Suprapubic skin (tissue), 4 donors: ENCODE data around the gene ADISSP. TPM values are rescaled to one million over a fixed set of nuclear protein-coding genes. Genes with fewer than 3 reads are reported as not detected.

Experiments
- DNase-seq, 2 donors: peaks; one replicate each; pipeline ENCODE4 v3.0.0-alpha.2; 2019; ENCODE audit warnings: low spot score in 2 of 2
- H3K27ac ChIP-seq: fragments of 200-600 bp; sonication (generic); one replicate; pipeline ENCODE4 v1.5.1; 2019
- H3K27me3 ChIP-seq: fragments of 200-600 bp; sonication (generic); one replicate; pipeline ENCODE4 v1.5.1; 2019
- H3K36me3 ChIP-seq: fragments of 200-600 bp; sonication (generic); one replicate; pipeline ENCODE4 v1.5.1; 2019
- H3K4me1 ChIP-seq: fragments of 200-600 bp; sonication (generic); one replicate; pipeline ENCODE4 v1.5.1; 2019
- H3K4me3 ChIP-seq: fragments of 200-600 bp; sonication (generic); one replicate; pipeline ENCODE4 v1.5.1; 2019; ENCODE audit warnings: mild to moderate bottlenecking
- H3K9me3 ChIP-seq: fragments of 200-600 bp; sonication (generic); one replicate; pipeline ENCODE4 v1.5.1; 2019
- EP300 ChIP-seq: sonication (generic); formaldehyde crosslinking; IDR thresholded peaks from one replicate; pipeline ENCODE4 v1.6.1; 2017; ENCODE audit warnings: antibody characterized with exemption
- POLR2A ChIP-seq, 2 donors: fragments of 450-650 bp; IDR thresholded peaks; one replicate each; pipeline ENCODE4 v1.6.1; 2017; ENCODE audit warnings: antibody characterized with exemption in 2 of 2, mild to moderate bottlenecking in 2 of 2, moderate library complexity in 2 of 2
- POLR2AphosphoS5 ChIP-seq, 3 donors: sonication (generic); formaldehyde crosslinking; IDR thresholded peaks; one replicate each; pipeline ENCODE4 v1.6.1; 2017; ENCODE audit warnings: antibody characterized with exemption in 3 of 3
- WGBS: methylation state at CpG from one replicate; pipeline ENCODE4 v1.1.5; 2018; 5-methylcytosine and 5-hydroxymethylcytosine counted together
- total RNA-seq, 4 donors: library from RNA; depleted of rRNA; stranded (reverse); fragments of >200 nt; gene quantifications; one replicate each; pipeline ENCODE4 v1.1.0, GENCODE V29; 2016
- TF ChIP-seq, protein P1 (sequence below), 2 donors: fragments of 200-600 bp in 1 of 2; fragments of 450-650 bp in 1 of 2; sonication (generic) in 1 of 2; IDR thresholded peaks; one replicate each; pipeline ENCODE4 v1.5.1; 2016 to 2019; ENCODE audit warnings: antibody characterized with exemption in 2 of 2, mild to moderate bottlenecking in 1 of 2, moderate library complexity in 1 of 2

The ADISSP gene
- total RNA-seq, 4 donors from 2014 or later, result 8.4 to 20.3 (median 18.9) TPM

DNA sequence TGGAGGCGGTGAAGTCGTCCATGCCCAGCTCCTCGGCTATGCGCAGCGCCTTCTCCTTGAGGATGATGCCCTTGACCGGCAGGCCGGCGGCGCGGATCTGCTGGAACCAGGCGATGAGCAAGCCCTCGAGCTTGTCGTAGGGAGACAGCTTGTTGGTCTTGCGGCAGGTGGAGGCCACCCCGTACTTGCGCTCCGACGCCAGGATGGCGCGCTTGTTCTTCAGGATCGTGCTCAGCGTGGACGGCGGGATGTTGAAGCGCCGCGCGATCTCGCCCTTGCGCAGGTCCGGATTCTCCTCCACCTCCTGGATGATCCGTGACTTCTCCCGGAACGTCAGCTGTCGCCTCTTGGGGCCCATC lies 18.6 kb upstream of the ADISSP start:
- Histone ChIP-seq H3K9me3 (no peaks in the 10 kb centered on the region), H3K4me1 (peaks cover 67% of the 10 kb centered on the region), H3K27ac (peak overlapping the region; percentile 86), H3K4me3 (peak overlapping the region; percentile 66), H3K36me3 (peaks cover 3% of the 10 kb centered on the region), H3K27me3 (no peaks in the 10 kb centered on the region)
- no CpG with 5 or more reads among the region's 35 CpGs for WGBS
- TF ChIP-seq EP300 (no peak), POLR2AphosphoS5 (IDR thresholded peaks at IDR 0.05) (peak in 1 of 3 donors; percentile 43)
- DNase-seq, result peak; percentile 79 to 83

- H3K4me1 ChIP-seq, result peaks cover 72% of the 10 kb centered on the region
- peak in 1 of 2 donors; percentile 72 for DNase-seq
- H3K4me3 ChIP-seq, result peak overlapping the region; percentile 66
- 38% methylated on average over 6 of the region's 79 CpGs for WGBS
- H3K27ac ChIP-seq, result peak overlapping the region; percentile 86
- H3K36me3 ChIP-seq, result peaks cover 3% of the 10 kb centered on the region
- no peaks in the 10 kb centered on the region for H3K9me3 ChIP-seq
- TF ChIP-seq EP300 (no peak), POLR2AphosphoS5 (IDR thresholded peaks at IDR 0.05) (no peak), POLR2A (IDR thresholded peaks at IDR 0.05) (no peak)
- TF ChIP-seq, protein P1, sequence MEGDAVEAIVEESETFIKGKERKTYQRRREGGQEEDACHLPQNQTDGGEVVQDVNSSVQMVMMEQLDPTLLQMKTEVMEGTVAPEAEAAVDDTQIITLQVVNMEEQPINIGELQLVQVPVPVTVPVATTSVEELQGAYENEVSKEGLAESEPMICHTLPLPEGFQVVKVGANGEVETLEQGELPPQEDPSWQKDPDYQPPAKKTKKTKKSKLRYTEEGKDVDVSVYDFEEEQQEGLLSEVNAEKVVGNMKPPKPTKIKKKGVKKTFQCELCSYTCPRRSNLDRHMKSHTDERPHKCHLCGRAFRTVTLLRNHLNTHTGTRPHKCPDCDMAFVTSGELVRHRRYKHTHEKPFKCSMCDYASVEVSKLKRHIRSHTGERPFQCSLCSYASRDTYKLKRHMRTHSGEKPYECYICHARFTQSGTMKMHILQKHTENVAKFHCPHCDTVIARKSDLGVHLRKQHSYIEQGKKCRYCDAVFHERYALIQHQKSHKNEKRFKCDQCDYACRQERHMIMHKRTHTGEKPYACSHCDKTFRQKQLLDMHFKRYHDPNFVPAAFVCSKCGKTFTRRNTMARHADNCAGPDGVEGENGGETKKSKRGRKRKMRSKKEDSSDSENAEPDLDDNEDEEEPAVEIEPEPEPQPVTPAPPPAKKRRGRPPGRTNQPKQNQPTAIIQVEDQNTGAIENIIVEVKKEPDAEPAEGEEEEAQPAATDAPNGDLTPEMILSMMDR (IDR thresholded peaks at IDR 0.05), result no peak
- no peaks in the 10 kb centered on the region for H3K27me3 ChIP-seq
These were observed 17.9 kb upstream of the ADISSP start for GRCh38 chr20:3785240-3786125.

DNA sequence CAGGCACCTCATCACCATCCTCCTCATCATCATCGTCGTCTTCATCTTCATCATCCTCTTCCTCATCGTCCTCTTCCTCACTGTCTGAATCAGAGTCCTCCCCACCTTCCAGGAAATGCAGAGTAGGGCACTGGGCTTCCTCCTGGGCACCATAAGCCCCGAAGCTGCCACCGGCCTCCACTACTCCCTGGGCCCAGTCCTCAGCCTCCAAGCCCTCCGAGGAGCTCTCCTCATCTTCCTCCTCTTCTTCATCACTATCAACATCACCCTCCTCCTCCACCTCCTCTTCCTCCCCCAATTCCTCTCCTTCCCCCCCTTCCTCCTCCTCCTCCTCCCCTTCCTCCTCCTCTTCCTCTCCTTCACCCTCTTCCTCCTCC lies 17.3 kb upstream of the ADISSP start:
- 63% methylated on average over 6 of the region's 6 CpGs for WGBS

DNA sequence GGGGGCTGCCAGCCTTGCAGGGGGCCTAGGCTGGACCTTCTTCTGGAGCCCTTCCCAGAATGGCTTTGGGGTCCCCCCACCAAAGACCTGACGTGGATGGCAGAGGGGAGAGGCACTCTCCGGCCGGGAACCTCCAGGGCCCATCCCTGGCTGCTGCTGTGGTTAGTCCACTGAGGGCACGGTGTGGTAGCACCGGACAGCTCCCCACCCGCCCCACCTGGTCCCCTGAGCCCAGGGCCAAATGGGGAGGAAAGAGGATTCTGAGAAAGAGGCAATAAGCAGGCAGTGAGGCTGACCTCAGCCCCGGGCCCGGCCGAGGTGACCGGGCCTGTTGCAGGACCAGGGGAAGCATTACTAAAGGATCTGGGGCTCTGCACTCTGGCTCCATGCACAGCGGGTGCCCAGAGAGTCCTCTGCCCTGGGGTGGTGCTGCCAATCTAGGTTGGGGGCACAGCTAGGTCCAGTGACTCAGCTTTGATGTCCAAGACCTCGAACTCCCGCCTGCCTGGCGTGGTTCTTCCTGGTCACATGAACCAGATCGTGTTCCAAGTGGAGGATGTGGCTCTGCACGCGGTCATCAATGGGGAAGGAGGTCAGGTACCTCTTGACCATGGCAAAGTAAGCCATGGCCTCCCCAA lies 16.8 kb upstream of the ADISSP start:
- peaks cover 72% of the 10 kb centered on the region for H3K4me1 ChIP-seq
- peak overlapping the region; percentile 62 for H3K27ac ChIP-seq
- H3K4me3 ChIP-seq, result peak overlapping the region; percentile 66
- no peak for DNase-seq
- H3K9me3 ChIP-seq, result no peaks in the 10 kb centered on the region
- WGBS, result 44% methylated on average over 6 of the region's 17 CpGs
- H3K36me3 ChIP-seq, result peaks cover 3% of the 10 kb centered on the region
- TF ChIP-seq EP300 (no peak), POLR2AphosphoS5 (IDR thresholded peaks at IDR 0.05) (no peak)
- TF ChIP-seq, protein P1 (IDR thresholded peaks at IDR 0.05), result no peak
- H3K27me3 ChIP-seq, result no peaks in the 10 kb centered on the region

More for the DNA sequence above, 17.3 kb upstream of the ADISSP start:
- H3K36me3 ChIP-seq, result peaks cover 3% of the 10 kb centered on the region
- H3K4me1 ChIP-seq, result peaks cover 72% of the 10 kb centered on the region
- peak overlapping the region; percentile 66 for H3K4me3 ChIP-seq
- peak overlapping the region; percentile 86 for H3K27ac ChIP-seq
- H3K9me3 ChIP-seq, result no peaks in the 10 kb centered on the region
- TF ChIP-seq EP300, result no peak
- TF ChIP-seq, protein P1 (IDR thresholded peaks at IDR 0.05), result no peak
- TF ChIP-seq POLR2A (IDR thresholded peaks at IDR 0.05), result no peak
- TF ChIP-seq POLR2AphosphoS5 (IDR thresholded peaks at IDR 0.05), result no peak
- no peak for DNase-seq
- H3K27me3 ChIP-seq, result no peaks in the 10 kb centered on the region

- Histone ChIP-seq H3K36me3 (peaks cover 3% of the 10 kb centered on the region), H3K27me3 (no peaks in the 10 kb centered on the region), H3K9me3 (no peaks in the 10 kb centered on the region), H3K27ac (peak overlapping the region; percentile 62), H3K4me1 (peaks cover 72% of the 10 kb centered on the region), H3K4me3 (peak overlapping the region; percentile 66)
- DNase-seq, result no peak
- TF ChIP-seq EP300, result no peak
- TF ChIP-seq, protein P1 (IDR thresholded peaks at IDR 0.05), result no peak
- no peak for TF ChIP-seq POLR2AphosphoS5 (IDR thresholded peaks at IDR 0.05)
- TF ChIP-seq POLR2A (IDR thresholded peaks at IDR 0.05), result no peak
- WGBS, result 63% methylated on average over 10 of the region's 10 CpGs
These were observed 16.1 kb upstream of the ADISSP start for GRCh38 chr20:3783511-3784195.
